ENCODE data around the gene NUMBL. TPM values are rescaled to one million over a fixed set of nuclear protein-coding genes. Genes with fewer than 3 reads are reported as not detected.

Gene NUMBL
- total RNA-seq, 2 experiments from 2014 or later: 4.9 to 8.9 TPM

GRCh38 chr19:40617961-40618360 is 72.5 kb downstream of the NUMBL start:
- no peak for TF ChIP-seq EZH2phosphoT487 (IDR thresholded peaks at IDR 0.05; ENCODE audit: borderline replicate concordance, low read depth, low read length)
- no peak for TF ChIP-seq CTCF (conservative IDR thresholded peaks at IDR 0.05; ENCODE audit: low read length)
- no peak overlapping the region for H3K4me3 ChIP-seq (ENCODE audit: low read depth, low read length, poor library complexity, severe bottlenecking)
- no peak overlapping the region for H3K27ac ChIP-seq (ENCODE audit: low read depth, low read length, poor library complexity, severe bottlenecking)
- no peaks in the 10 kb centered on the region for H3K9me3 ChIP-seq (ENCODE audit: low read length)
- peaks cover 19% of the 10 kb centered on the region for H3K36me3 ChIP-seq (ENCODE audit: insufficient read depth, low read length)
- BruUV-seq (replicated peaks): no TSS peak
- no peaks in the 10 kb centered on the region for H4K20me1 ChIP-seq (ENCODE audit: insufficient read depth, low read length)
- no peak for DNase-seq (ENCODE audit: low spot score)
- H2AFZ ChIP-seq (ENCODE audit: low read length): no peak overlapping the region
- H3K4me2 ChIP-seq (ENCODE audit: low read length): no peak overlapping the region
- ChIA-PET POLR2A (no interaction called here), CTCF (ENCODE audit: unreplicated experiment) (no interaction called here)
- H3K9me2 ChIP-seq (ENCODE audit: insufficient read depth, low read length): no peaks in the 10 kb centered on the region
- H3K79me2 ChIP-seq (ENCODE audit: insufficient read depth, low read depth, low read length): no peaks in the 10 kb centered on the region
- intact Hi-C loops (cut with micrococcal nuclease; ENCODE audit: unreplicated experiment): no loop called here
- peaks cover 18% of the 10 kb centered on the region for H3K4me1 ChIP-seq (ENCODE audit: insufficient read depth, low read length, poor library complexity, severe bottlenecking)

GRCh38 chr19:40616941-40617340 is 73.5 kb downstream of the NUMBL start:
- BruUV-seq (replicated peaks): no TSS peak
- ChIA-PET POLR2A (no interaction called here), CTCF (ENCODE audit: unreplicated experiment) (interaction anchor here (1.0 kb wide), 1 partner anchor 18 kb away, joined by 3 read pairs; no protein-coding TSS in a partner anchor)
- no peaks in the 10 kb centered on the region for H3K9me3 ChIP-seq (ENCODE audit: low read length)
- no peak overlapping the region for H2AFZ ChIP-seq (ENCODE audit: low read length)
- H3K4me3 ChIP-seq (ENCODE audit: low read depth, low read length, poor library complexity, severe bottlenecking): no peak overlapping the region
- intact Hi-C loops (cut with micrococcal nuclease; ENCODE audit: unreplicated experiment): no loop called here
- TF ChIP-seq EZH2phosphoT487 (IDR thresholded peaks at IDR 0.05; ENCODE audit: borderline replicate concordance, low read depth, low read length) (no peak), CTCF (conservative IDR thresholded peaks at IDR 0.05; ENCODE audit: low read length) (no peak)
- H4K20me1 ChIP-seq (ENCODE audit: insufficient read depth, low read length): no peaks in the 10 kb centered on the region
- H3K9me2 ChIP-seq (ENCODE audit: insufficient read depth, low read length): no peaks in the 10 kb centered on the region
- peaks cover 15% of the 10 kb centered on the region for H3K36me3 ChIP-seq (ENCODE audit: insufficient read depth, low read length)
- H3K79me2 ChIP-seq (ENCODE audit: insufficient read depth, low read depth, low read length): no peaks in the 10 kb centered on the region
- H3K4me2 ChIP-seq (ENCODE audit: low read length): no peak overlapping the region
- no peak overlapping the region for H3K27ac ChIP-seq (ENCODE audit: low read depth, low read length, poor library complexity, severe bottlenecking)
- H3K4me1 ChIP-seq (ENCODE audit: insufficient read depth, low read length, poor library complexity, severe bottlenecking): peaks cover 22% of the 10 kb centered on the region
- DNase-seq (ENCODE audit: low spot score): no peak

- no peaks in the 10 kb centered on the region for H3K9me3 ChIP-seq (ENCODE audit: low read length)
- H3K79me2 ChIP-seq (ENCODE audit: insufficient read depth, low read depth, low read length): no peaks in the 10 kb centered on the region
- no peak overlapping the region for H3K4me2 ChIP-seq (ENCODE audit: low read length)
- POLR2A ChIA-PET: interaction anchor here (0.7 kb wide), 1 partner anchor 13 kb away, joined by 3 read pairs; no protein-coding TSS in a partner anchor
- no peak overlapping the region for H2AFZ ChIP-seq (ENCODE audit: low read length)
- no peaks in the 10 kb centered on the region for H4K20me1 ChIP-seq (ENCODE audit: insufficient read depth, low read length)
- DNase-seq (ENCODE audit: low spot score): no peak
- peaks cover 22% of the 10 kb centered on the region for H3K4me1 ChIP-seq (ENCODE audit: insufficient read depth, low read length, poor library complexity, severe bottlenecking)
- TF ChIP-seq EZH2phosphoT487 (IDR thresholded peaks at IDR 0.05; ENCODE audit: borderline replicate concordance, low read depth, low read length) (no peak), CTCF (conservative IDR thresholded peaks at IDR 0.05; ENCODE audit: low read length) (no peak)
- intact Hi-C loops (cut with micrococcal nuclease; ENCODE audit: unreplicated experiment): no loop called here
- CTCF ChIA-PET (ENCODE audit: unreplicated experiment): interaction anchor here (1.0 kb wide), 1 partner anchor 19 kb away, joined by 3 read pairs; no protein-coding TSS in a partner anchor
- BruUV-seq (replicated peaks): no TSS peak
- H3K27ac ChIP-seq (ENCODE audit: low read depth, low read length, poor library complexity, severe bottlenecking): no peak overlapping the region
- H3K4me3 ChIP-seq (ENCODE audit: low read depth, low read length, poor library complexity, severe bottlenecking): no peak overlapping the region
- peaks cover 10% of the 10 kb centered on the region for H3K36me3 ChIP-seq (ENCODE audit: insufficient read depth, low read length)
- H3K9me2 ChIP-seq (ENCODE audit: insufficient read depth, low read length): no peaks in the 10 kb centered on the region
These were observed 74.3 kb downstream of the NUMBL start for GRCh38 chr19:40616178-40616577.

Small RNA genes lying within 50 kb of the gene (small RNA-seq; reads per million reads assigned to genes)
- gene RNU6-195P: not detected

Other genes with a start within 250 kb of the NUMBL start
- gene SERTAD3, start 246.3 kb downstream of the NUMBL start, total RNA-seq (2014; rRNA removed; shearing (Covaris generic)): 12.2 and 15.7 TPM in 2 replicates
- gene SERTAD3, start 246.3 kb downstream of the NUMBL start, total RNA-seq (2022): 18.6 and 21.3 TPM in 2 replicates
- 46.0 and 48.5 TPM in 2 replicates for gene BLVRB, start 224.9 kb downstream of the NUMBL start, total RNA-seq (2014; rRNA removed; shearing (Covaris generic))
- 40.3 and 45.0 TPM in 2 replicates for gene BLVRB, start 224.9 kb downstream of the NUMBL start, total RNA-seq (2022)
- 2.2 and 6.3 TPM in 2 replicates for gene SPTBN4, start 223.7 kb downstream of the NUMBL start, total RNA-seq (2014; rRNA removed; shearing (Covaris generic))
- gene SPTBN4, start 223.7 kb downstream of the NUMBL start, total RNA-seq (2022): 3.3 and 4.1 TPM in 2 replicates
- gene SHKBP1, start 113.8 kb downstream of the NUMBL start, total RNA-seq (2014; rRNA removed; shearing (Covaris generic)): 42.0 and 49.4 TPM in 2 replicates
- gene SHKBP1, start 113.8 kb downstream of the NUMBL start, total RNA-seq (2022): 115 and 130 TPM in 2 replicates
- gene LTBP4, start 89.3 kb downstream of the NUMBL start, total RNA-seq (2014; rRNA removed; shearing (Covaris generic)): 22.1 and 44.5 TPM in 2 replicates
- 108 and 121 TPM in 2 replicates for gene LTBP4, start 89.3 kb downstream of the NUMBL start, total RNA-seq (2022)
- 34.9 and 39.3 TPM in 2 replicates for gene COQ8B, start 26.2 kb upstream of the NUMBL start, total RNA-seq (2014; rRNA removed; shearing (Covaris generic))
- gene COQ8B, start 26.2 kb upstream of the NUMBL start, total RNA-seq (2022): 32.5 and 34.6 TPM in 2 replicates
- 4.0 and 6.5 TPM in 2 replicates for gene ITPKC, start 26.5 kb upstream of the NUMBL start, total RNA-seq (2014; rRNA removed; shearing (Covaris generic))
- 5.2 and 5.5 TPM in 2 replicates for gene ITPKC, start 26.5 kb upstream of the NUMBL start, total RNA-seq (2022)
- 3.3 and 5.0 TPM in 2 replicates for gene ACTMAP, start 59.8 kb upstream of the NUMBL start, total RNA-seq (2014; rRNA removed; shearing (Covaris generic))
- gene ACTMAP, start 59.8 kb upstream of the NUMBL start, total RNA-seq (2022): 52.1 and 54.8 TPM in 2 replicates
- gene SNRPA, start 60.6 kb upstream of the NUMBL start, total RNA-seq (2014; rRNA removed; shearing (Covaris generic)): 315 and 328 TPM in 2 replicates
- gene SNRPA, start 60.6 kb upstream of the NUMBL start, total RNA-seq (2022): 214 and 244 TPM in 2 replicates
- gene MIA, start 84.9 kb upstream of the NUMBL start, total RNA-seq (2014; rRNA removed; shearing (Covaris generic)): not detected in 2 replicates
- not detected in 2 replicates for gene MIA, start 84.9 kb upstream of the NUMBL start, total RNA-seq (2022)
- 32.2 and 37.1 TPM in 2 replicates for gene RAB4B, start 87.6 kb upstream of the NUMBL start, total RNA-seq (2014; rRNA removed; shearing (Covaris generic))
- 51.3 and 56.3 TPM in 2 replicates for gene RAB4B, start 87.6 kb upstream of the NUMBL start, total RNA-seq (2022)
- gene EGLN2, start 108.5 kb upstream of the NUMBL start, total RNA-seq (2014; rRNA removed; shearing (Covaris generic)): 76.1 and 81.6 TPM in 2 replicates
- gene EGLN2, start 108.5 kb upstream of the NUMBL start, total RNA-seq (2022): 87.9 and 90.8 TPM in 2 replicates
- not detected in 2 replicates for gene CYP2A6, start 159.8 kb upstream of the NUMBL start, total RNA-seq (2014; rRNA removed; shearing (Covaris generic))
- gene CYP2A6, start 159.8 kb upstream of the NUMBL start, total RNA-seq (2022): not detected in 2 replicates
- not detected in 2 replicates for gene CYP2A7, start 191.6 kb upstream of the NUMBL start, total RNA-seq (2014; rRNA removed; shearing (Covaris generic))
- not detected in 2 replicates for gene CYP2A7, start 191.6 kb upstream of the NUMBL start, total RNA-seq (2022)